ENCODE results near the gene NT5C1A.

Gene NT5C1A

GRCh38 chr1:39633422-39633821, 38.5 kb downstream of the NT5C1A start:
- no peak for DNase-seq

GRCh38 chr1:39632682-39633417, 39.1 kb downstream of the NT5C1A start:
- no peak for DNase-seq

- DNase-seq = no peak
Measured at GRCh38 chr1:39632323-39632681, 39.6 kb downstream of the NT5C1A start.

GRCh38 chr1:39631361-39632322, 40.3 kb downstream of the NT5C1A start:
- peak; percentile 33 for DNase-seq

- DNase-seq = no peak
Measured at GRCh38 chr1:39628807-39629350, 43.0 kb downstream of the NT5C1A start.

- DNase-seq = no peak
Measured at GRCh38 chr1:39626646-39627045, 45.3 kb downstream of the NT5C1A start.

- DNase-seq = no peak
Measured at GRCh38 chr1:39625462-39626273, 46.2 kb downstream of the NT5C1A start.

GRCh38 chr1:39625009-39625408, 46.9 kb downstream of the NT5C1A start:
- no peak for DNase-seq

- DNase-seq = no peak
Measured at GRCh38 chr1:39623053-39623452, 48.9 kb downstream of the NT5C1A start.

GRCh38 chr1:39622427-39622826, 49.5 kb downstream of the NT5C1A start:
- no peak for DNase-seq

- DNase-seq = no peak
Measured at GRCh38 chr1:39620659-39621165, 51.2 kb downstream of the NT5C1A start.

GRCh38 chr1:39617488-39618049, 54.3 kb downstream of the NT5C1A start:
- DNase-seq = no peak

GRCh38 chr1:39615086-39615673, 56.7 kb downstream of the NT5C1A start:
- no peak for DNase-seq

- no peak for DNase-seq
Measured at GRCh38 chr1:39614488-39614887, 57.4 kb downstream of the NT5C1A start.

GRCh38 chr1:39613250-39613649, 58.7 kb downstream of the NT5C1A start:
- no peak for DNase-seq

- DNase-seq = peak; percentile 90
Measured at GRCh38 chr1:39609618-39610331, 62.1 kb downstream of the NT5C1A start.

Data from activated CD4-positive, alpha-beta T cell treated with anti-CD3 and anti-CD28 coated beads for 48 hours (primary cell).